ENCODE measurements around the gene BLTP2.
A peak's percentile ranks its signal among the peaks of the same experiment; 100 is the strongest.

Gene BLTP2

DNA sequence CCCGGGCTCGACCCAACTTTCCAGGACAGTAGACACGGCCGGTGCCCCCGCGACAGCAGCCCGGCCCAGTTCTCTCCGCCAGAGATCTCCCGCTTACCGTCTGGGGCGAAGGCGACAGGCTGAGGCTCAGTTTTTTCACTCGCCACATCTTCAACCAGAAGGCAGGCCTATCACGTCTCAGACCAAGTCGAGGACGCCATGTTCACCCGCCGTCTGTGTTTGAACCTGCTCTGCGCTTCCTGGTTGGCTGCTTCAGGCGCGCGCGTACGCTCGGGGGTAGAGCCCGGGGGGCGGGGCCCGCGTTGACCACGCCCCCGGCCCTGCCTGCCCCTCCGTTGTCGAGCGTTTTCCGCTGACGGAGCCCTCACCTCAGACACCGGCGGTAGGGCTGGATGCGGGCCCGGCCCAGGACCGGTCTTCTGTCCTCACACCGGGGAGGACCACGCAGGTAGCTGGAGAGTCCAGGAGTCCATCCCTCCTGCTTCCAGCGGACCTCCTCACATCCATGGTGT lies 46.1 kb downstream of the BLTP2 start, which contains the start of gene SPAG5:
TSS of gene SPAG5 (minus strand) at position 227 of the 512 bp plus-strand sequence. CDS start at position 148, 79 bp downstream.
- DNase-seq (ENCODE audit: low spot score), result peak; percentile 95

DNA sequence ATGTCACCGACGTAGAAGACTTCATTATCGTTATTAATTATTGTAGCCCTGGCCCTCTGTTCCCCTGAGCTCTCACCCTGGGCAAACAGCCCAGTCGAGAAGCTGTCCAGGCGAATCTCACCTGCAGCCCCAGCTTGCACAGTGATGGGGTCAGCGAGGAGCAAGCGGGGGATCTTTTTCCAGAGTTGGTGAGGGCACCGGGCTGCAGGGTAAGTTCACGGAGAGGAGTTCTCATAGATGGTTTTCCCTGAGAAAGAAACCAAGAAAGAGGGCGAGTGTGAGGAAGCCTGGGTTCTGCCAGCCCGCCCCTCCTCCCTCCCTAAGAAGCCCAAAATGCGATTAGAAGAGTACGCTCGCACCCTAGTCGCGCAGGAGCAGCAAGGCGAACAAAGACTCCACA lies 46.6 kb downstream of the BLTP2 start:
- peak; percentile 2 for DNase-seq (ENCODE audit: low spot score)

DNA sequence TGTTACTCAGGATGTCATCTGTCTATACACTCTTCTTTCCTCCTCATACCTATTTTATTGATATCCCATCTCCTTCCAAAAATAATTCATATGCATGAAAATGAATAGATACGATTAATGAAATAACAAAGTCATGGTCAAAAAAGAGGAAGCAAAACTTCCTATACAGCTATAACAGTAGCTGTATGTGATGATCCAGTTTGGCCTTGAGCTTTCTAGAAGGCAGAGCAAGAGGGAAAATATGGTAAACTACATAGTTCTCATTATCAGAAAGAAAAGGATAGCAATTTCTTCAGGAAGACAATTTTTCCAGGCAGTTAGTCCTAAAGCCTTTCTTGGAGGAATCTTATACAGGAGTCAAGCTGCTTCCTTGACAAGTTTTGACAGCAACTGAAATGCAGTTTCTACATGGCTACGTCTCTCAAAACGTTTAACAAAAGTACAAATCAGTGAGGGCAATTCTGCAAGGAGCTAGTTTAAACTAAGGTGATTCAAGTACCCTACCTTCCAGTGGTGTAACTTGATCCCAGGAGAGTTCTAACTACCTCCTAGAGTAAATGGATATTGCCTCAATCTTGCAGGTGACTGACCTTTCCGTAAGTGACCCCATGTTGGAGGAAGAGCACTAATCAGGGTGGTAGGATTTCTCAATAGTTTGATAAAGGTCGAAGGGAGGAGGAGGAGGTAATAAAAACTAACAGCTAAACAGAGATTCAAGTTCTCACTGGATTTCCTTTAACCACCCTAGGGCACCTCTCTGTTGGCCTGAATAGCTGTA lies 47.2 kb downstream of the BLTP2 start:
- DNase-seq (ENCODE audit: low spot score), result no peak
